Measurements from ENCODE around the gene AUTS2. TPM values are rescaled to one million over a fixed set of nuclear protein-coding genes. Genes with fewer than 3 reads are reported as not detected.
A peak's percentile ranks its signal among the peaks of the same experiment; 100 is the strongest.

AUTS2 gene
- total and polyA plus RNA-seq, 2 experiments from 2014 or later = 32.0 to 91.0 TPM

GRCh38 chr7:69635555-69636185 lies 37.4 kb downstream of the AUTS2 start:
- Mint-ChIP-seq H3K4me3 (no peak overlapping the region), H3K9me3 (no peaks in the 10 kb centered on the region), H3K27me3 (ENCODE audit: insufficient read depth, low read depth, poor library complexity) (no peaks in the 10 kb centered on the region), H3K36me3 (ENCODE audit: low read depth) (no peaks in the 10 kb centered on the region), H3K4me1 (peaks cover 44% of the 10 kb centered on the region), H3K27ac (no peak overlapping the region)
- DNase-seq (ENCODE audit: low spot score) (no peak), ATAC-seq (no peak)
- Histone ChIP-seq H4K20me1 (replicated peaks; ENCODE audit: insufficient read depth) (peaks cover 5% of the 10 kb centered on the region; the same call in 1 of the 2 replicates), H3K27ac (ENCODE audit: low read depth) (no peak overlapping the region), H3F3A (replicated peaks; ENCODE audit: low read depth) (no peaks in the 10 kb centered on the region), H2AFZ (no peak overlapping the region), H3K9me2 (ENCODE audit: insufficient read depth) (no peaks in the 10 kb centered on the region), H3K4me2 (no peak overlapping the region), H3K79me2 (replicated peaks; ENCODE audit: insufficient read depth) (0 out of 2 replicates have a peak, but pooled peaks cover 11% of the 10 kb centered on the region), H3K36me3 (ENCODE audit: insufficient read depth) (no peaks in the 10 kb centered on the region), H3K4me3 (no peak overlapping the region), H3K27me3 (ENCODE audit: insufficient read depth) (peaks cover 11% of the 10 kb centered on the region; the same call in 1 of the 2 replicates), H3K4me1 (ENCODE audit: insufficient read depth) (peaks cover 27% of the 10 kb centered on the region)
- TF ChIP-seq, protein P1, sequence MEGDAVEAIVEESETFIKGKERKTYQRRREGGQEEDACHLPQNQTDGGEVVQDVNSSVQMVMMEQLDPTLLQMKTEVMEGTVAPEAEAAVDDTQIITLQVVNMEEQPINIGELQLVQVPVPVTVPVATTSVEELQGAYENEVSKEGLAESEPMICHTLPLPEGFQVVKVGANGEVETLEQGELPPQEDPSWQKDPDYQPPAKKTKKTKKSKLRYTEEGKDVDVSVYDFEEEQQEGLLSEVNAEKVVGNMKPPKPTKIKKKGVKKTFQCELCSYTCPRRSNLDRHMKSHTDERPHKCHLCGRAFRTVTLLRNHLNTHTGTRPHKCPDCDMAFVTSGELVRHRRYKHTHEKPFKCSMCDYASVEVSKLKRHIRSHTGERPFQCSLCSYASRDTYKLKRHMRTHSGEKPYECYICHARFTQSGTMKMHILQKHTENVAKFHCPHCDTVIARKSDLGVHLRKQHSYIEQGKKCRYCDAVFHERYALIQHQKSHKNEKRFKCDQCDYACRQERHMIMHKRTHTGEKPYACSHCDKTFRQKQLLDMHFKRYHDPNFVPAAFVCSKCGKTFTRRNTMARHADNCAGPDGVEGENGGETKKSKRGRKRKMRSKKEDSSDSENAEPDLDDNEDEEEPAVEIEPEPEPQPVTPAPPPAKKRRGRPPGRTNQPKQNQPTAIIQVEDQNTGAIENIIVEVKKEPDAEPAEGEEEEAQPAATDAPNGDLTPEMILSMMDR (conservative IDR thresholded peaks at IDR 0.05; ENCODE audit: low read depth in 2 of 2) = no peak
- TF ChIP-seq EZH2 (IDR thresholded peaks at IDR 0.05; ENCODE audit: low read depth, unreplicated experiment) (no peak), JUNB (IDR thresholded peaks at IDR 0.05; ENCODE audit: unreplicated experiment) (no peak), EZH2phosphoT487 (IDR thresholded peaks at IDR 0.05; ENCODE audit: unreplicated experiment) (no peak), POLR2AphosphoS5 (IDR thresholded peaks at IDR 0.05; ENCODE audit: low read depth) (no peak), NANOG (IDR thresholded peaks at IDR 0.05; ENCODE audit: borderline replicate concordance) (no peak), CREB1 (CRISPR knock-in tag; IDR thresholded peaks at IDR 0.05; ENCODE audit: low read depth) (no peak), REST (IDR thresholded peaks at IDR 0.05; ENCODE audit: unreplicated experiment) (no peak)

- 0 out of 2 replicates have a peak, but pooled peaks cover 5% of the 10 kb centered on the region for H3K79me2 ChIP-seq (replicated peaks; ENCODE audit: insufficient read depth)
- H3K27me3 Mint-ChIP-seq (ENCODE audit: insufficient read depth, low read depth, poor library complexity) = no peaks in the 10 kb centered on the region
- TF ChIP-seq STAT1 (IDR thresholded peaks at IDR 0.05; ENCODE audit: unreplicated experiment) (no peak), CREB1 (CRISPR knock-in tag; IDR thresholded peaks at IDR 0.05; ENCODE audit: low read depth) (no peak), JUNB (IDR thresholded peaks at IDR 0.05; ENCODE audit: unreplicated experiment) (no peak)
- TF ChIP-seq, protein P2, sequence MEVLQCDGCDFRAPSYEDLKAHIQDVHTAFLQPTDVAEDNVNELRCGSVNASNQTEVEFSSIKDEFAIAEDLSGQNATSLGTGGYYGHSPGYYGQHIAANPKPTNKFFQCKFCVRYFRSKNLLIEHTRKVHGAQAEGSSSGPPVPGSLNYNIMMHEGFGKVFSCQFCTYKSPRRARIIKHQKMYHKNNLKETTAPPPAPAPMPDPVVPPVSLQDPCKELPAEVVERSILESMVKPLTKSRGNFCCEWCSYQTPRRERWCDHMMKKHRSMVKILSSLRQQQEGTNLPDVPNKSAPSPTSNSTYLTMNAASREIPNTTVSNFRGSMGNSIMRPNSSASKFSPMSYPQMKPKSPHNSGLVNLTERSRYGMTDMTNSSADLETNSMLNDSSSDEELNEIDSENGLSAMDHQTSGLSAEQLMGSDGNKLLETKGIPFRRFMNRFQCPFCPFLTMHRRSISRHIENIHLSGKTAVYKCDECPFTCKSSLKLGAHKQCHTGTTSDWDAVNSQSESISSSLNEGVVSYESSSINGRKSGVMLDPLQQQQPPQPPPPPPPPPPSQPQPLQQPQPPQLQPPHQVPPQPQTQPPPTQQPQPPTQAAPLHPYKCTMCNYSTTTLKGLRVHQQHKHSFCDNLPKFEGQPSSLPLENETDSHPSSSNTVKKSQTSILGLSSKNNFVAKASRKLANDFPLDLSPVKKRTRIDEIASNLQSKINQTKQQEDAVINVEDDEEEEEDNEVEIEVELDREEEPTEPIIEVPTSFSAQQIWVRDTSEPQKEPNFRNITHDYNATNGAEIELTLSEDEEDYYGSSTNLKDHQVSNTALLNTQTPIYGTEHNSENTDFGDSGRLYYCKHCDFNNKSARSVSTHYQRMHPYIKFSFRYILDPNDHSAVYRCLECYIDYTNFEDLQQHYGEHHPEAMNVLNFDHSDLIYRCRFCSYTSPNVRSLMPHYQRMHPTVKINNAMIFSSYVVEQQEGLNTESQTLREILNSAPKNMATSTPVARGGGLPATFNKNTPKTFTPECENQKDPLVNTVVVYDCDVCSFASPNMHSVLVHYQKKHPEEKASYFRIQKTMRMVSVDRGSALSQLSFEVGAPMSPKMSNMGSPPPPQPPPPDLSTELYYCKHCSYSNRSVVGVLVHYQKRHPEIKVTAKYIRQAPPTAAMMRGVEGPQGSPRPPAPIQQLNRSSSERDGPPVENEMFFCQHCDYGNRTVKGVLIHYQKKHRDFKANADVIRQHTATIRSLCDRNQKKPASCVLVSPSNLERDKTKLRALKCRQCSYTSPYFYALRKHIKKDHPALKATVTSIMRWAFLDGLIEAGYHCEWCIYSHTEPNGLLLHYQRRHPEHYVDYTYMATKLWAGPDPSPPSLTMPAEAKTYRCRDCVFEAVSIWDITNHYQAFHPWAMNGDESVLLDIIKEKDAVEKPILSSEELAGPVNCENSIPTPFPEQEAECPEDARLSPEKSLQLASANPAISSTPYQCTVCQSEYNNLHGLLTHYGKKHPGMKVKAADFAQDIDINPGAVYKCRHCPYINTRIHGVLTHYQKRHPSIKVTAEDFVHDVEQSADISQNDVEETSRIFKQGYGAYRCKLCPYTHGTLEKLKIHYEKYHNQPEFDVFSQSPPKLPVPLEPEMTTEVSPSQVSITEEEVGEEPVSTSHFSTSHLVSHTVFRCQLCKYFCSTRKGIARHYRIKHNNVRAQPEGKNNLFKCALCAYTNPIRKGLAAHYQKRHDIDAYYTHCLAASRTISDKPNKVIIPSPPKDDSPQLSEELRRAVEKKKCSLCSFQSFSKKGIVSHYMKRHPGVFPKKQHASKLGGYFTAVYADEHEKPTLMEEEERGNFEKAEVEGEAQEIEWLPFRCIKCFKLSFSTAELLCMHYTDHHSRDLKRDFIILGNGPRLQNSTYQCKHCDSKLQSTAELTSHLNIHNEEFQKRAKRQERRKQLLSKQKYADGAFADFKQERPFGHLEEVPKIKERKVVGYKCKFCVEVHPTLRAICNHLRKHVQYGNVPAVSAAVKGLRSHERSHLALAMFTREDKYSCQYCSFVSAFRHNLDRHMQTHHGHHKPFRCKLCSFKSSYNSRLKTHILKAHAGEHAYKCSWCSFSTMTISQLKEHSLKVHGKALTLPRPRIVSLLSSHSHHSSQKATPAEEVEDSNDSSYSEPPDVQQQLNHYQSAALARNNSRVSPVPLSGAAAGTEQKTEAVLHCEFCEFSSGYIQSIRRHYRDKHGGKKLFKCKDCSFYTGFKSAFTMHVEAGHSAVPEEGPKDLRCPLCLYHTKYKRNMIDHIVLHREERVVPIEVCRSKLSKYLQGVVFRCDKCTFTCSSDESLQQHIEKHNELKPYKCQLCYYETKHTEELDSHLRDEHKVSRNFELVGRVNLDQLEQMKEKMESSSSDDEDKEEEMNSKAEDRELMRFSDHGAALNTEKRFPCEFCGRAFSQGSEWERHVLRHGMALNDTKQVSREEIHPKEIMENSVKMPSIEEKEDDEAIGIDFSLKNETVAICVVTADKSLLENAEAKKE (CRISPR knock-in tag; IDR thresholded peaks at IDR 0.05) = no peak
Observed at GRCh38 chr7:69638674-69639073, 40.4 kb downstream of the AUTS2 start.

More at GRCh38 chr7:69638674-69639073, 40.4 kb downstream of the AUTS2 start:
- Histone ChIP-seq H3K9me2 (ENCODE audit: insufficient read depth) (no peaks in the 10 kb centered on the region), H2AFZ (no peak overlapping the region), H3K4me1 (ENCODE audit: insufficient read depth) (peaks cover 33% of the 10 kb centered on the region), H3K4me2 (peak overlapping the region; percentile 35; the same call in 1 of the 2 replicates), H3K36me3 (ENCODE audit: insufficient read depth) (no peaks in the 10 kb centered on the region), H3K4me3 (no peak overlapping the region), H4K20me1 (replicated peaks; ENCODE audit: insufficient read depth) (peaks cover 5% of the 10 kb centered on the region; the same call in 1 of the 2 replicates), H3K27ac (ENCODE audit: low read depth) (no peak overlapping the region), H3K27me3 (ENCODE audit: insufficient read depth) (no peaks in the 10 kb centered on the region), H3F3A (replicated peaks; ENCODE audit: low read depth) (no peaks in the 10 kb centered on the region)
- DNase-seq (ENCODE audit: low spot score) (peak; percentile 40), ATAC-seq (peak; percentile 73)
- Mint-ChIP-seq H3K27ac (no peak overlapping the region), H3K9me3 (no peaks in the 10 kb centered on the region), H3K36me3 (ENCODE audit: low read depth) (no peaks in the 10 kb centered on the region), H3K4me3 (no peak overlapping the region), H3K4me1 (peaks cover 55% of the 10 kb centered on the region)

All from GM23338 (cell line).